HepG2 (cell line): Measurements from ENCODE around the gene SCO1. TPM values are rescaled to one million over a fixed set of nuclear protein-coding genes. Genes with fewer than 3 reads are reported as not detected.
"Not testable (repeated sequence)": the region's sequence is repeated elsewhere in the genome, so short reads cannot be mapped to it uniquely, and the experiment has no call there.

ENCODE experiments used
- ATAC-seq: fragments of 200-7000 bp; cut with Tn5 transposase; 3 replicates; pipeline ENCODE4 v1.9.1; 2020; ENCODE audit warnings: mild to moderate bottlenecking, moderate library complexity
- BruUV-seq: library from RNA; stranded (reverse); fragments of 400-500 nt; replicated peaks from 2 replicates; lab custom pipeline; 2021; lab: Mats Ljungman, UMichigan
- CTCF ChIA-PET: fragments of 300-600 bp; formaldehyde crosslinking; extraction: SDS; loops from one replicate; lab custom pipeline; 2021; ENCODE audit warnings: low total read pairs, inconsistent platforms, low intra/inter-chr PET ratio; lab: Yijun Ruan, JAX
- POLR2A ChIA-PET: fragments of 350-600 bp; sonication (Branson Sonifier 250); formaldehyde crosslinking; loops from one replicate; lab custom pipeline; 2020; ENCODE audit warnings: antibody characterized with exemption, inconsistent platforms; lab: Yijun Ruan, JAX
- DNase-seq: peaks from one replicate; pipeline ENCODE4 v3.0.0-alpha.2; 2015; ENCODE audit warnings: low spot score
- FAIRE-seq: peaks from 3 replicates; lab custom pipeline; 2011; peaks lifted over from hg19 to GRCh38; lab: Jason Lieb, UNC
- H2AFZ ChIP-seq: one replicate; pipeline ENCODE4 v1.6.1; 2011; ENCODE audit warnings: low read length, inconsistent platforms
- H3K27ac ChIP-seq: fragments of 300-600 bp; 3 replicates; pipeline ENCODE4 v1.8.0; 2011; ENCODE audit warnings: mixed run types, mild to moderate bottlenecking, mixed read lengths, low read length, inconsistent platforms; ENCODE audit not compliant: insufficient read depth; ENCODE audit errors: extremely low read length
- H3K27me3 ChIP-seq, 2 experiments: fragments of 200-600 bp in 1 of 2; 2 replicates in 1 of 2; 3 replicates in 1 of 2; pipeline versions ENCODE4 v1.6.0 to v1.8.0; 2011; ENCODE audit warnings: low read length in 2 of 2, mild to moderate bottlenecking in 2 of 2, moderate library complexity in 2 of 2, inconsistent platforms in 1 of 2; ENCODE audit not compliant: insufficient read depth in 2 of 2, control insufficient read depth in 1 of 2
- H3K36me3 ChIP-seq, 2 experiments: fragments of 200-600 bp in 1 of 2; replicated peaks in 1 of 2; 2 replicates in 1 of 2; 3 replicates in 1 of 2; pipeline versions ENCODE4 v1.5.1 to v1.8.0; 2011; ENCODE audit warnings: low read length in 2 of 2, inconsistent platforms in 1 of 2; ENCODE audit not compliant: insufficient read depth in 2 of 2, control insufficient read depth in 1 of 2
- H3K4me1 ChIP-seq: 2 replicates; pipeline ENCODE4 v1.5.1; 2012; ENCODE audit warnings: low read length, inconsistent platforms; ENCODE audit not compliant: insufficient read depth
- H3K4me2 ChIP-seq: 2 replicates; pipeline ENCODE4 v1.6.0; 2011; ENCODE audit warnings: low read depth, low read length, inconsistent platforms
- H3K4me3 ChIP-seq, 3 experiments: fragments of 200-600 bp in 1 of 3; sonication (generic), shearing (Covaris generic) in 1 of 3; replicated peaks in 1 of 3; 2 replicates each; pipeline ENCODE4 v1.5.1; 2011 to 2016; ENCODE audit warnings: low read length in 3 of 3, inconsistent platforms in 2 of 3, low read depth in 2 of 3, mild to moderate bottlenecking in 2 of 3, control low read depth in 1 of 3, mixed read lengths in 1 of 3; ENCODE audit not compliant: insufficient read depth in 1 of 3
- H3K79me2 ChIP-seq: one replicate; pipeline ENCODE4 v1.6.1; 2011; ENCODE audit warnings: low read length, inconsistent platforms; ENCODE audit not compliant: insufficient read depth
- H3K9ac ChIP-seq: 2 replicates; pipeline ENCODE4 v1.6.0; 2011; ENCODE audit warnings: mild to moderate bottlenecking, low read depth, low read length, inconsistent platforms; ENCODE audit not compliant: insufficient read depth
- H3K9me3 ChIP-seq: 2 replicates; pipeline ENCODE4 v1.5.1; 2012; ENCODE audit warnings: mild to moderate bottlenecking, low read length
- H4K20me1 ChIP-seq: 2 replicates; pipeline ENCODE4 v1.6.0; 2011; ENCODE audit warnings: inconsistent platforms, mild to moderate bottlenecking, low read length, moderate library complexity; ENCODE audit not compliant: insufficient read depth
- AKNA ChIP-seq: sonication (generic); formaldehyde crosslinking; IDR thresholded peaks from 2 replicates; pipeline ENCODE4 v1.4.0; 2020; ENCODE audit warnings: missing genetic modification reagents, borderline replicate concordance
- CBX2 ChIP-seq, 2 experiments: fragments of 200-600 bp in 1 of 2; sonication (generic); formaldehyde crosslinking in 1 of 2; IDR thresholded peaks; 2 replicates each; pipeline versions ENCODE4 v1.7.0 to v1.8.1; 2018 to 2022; ENCODE audit warnings: low read depth in 2 of 2, low read length in 1 of 2, mild to moderate bottlenecking in 1 of 2, missing genetic modification reagents in 1 of 2
- DR1 ChIP-seq: sonication (generic); formaldehyde crosslinking; IDR thresholded peaks from 2 replicates; pipeline ENCODE4 v1.8.0; 2021; ENCODE audit warnings: mild to moderate bottlenecking, missing genetic modification reagents, inconsistent platforms
- MAFF ChIP-seq: IDR thresholded peaks from 2 replicates; pipeline ENCODE4 v1.6.1; 2011; ENCODE audit warnings: low read depth, low read length, improper control_type of control experiment
- RARG ChIP-seq: sonication (generic); formaldehyde crosslinking; IDR thresholded peaks from 2 replicates; pipeline ENCODE4 v1.4.0; 2020; ENCODE audit warnings: low read depth, mild to moderate bottlenecking, missing genetic modification reagents
- RFX5 ChIP-seq: IDR thresholded peaks from 2 replicates; pipeline ENCODE4 v1.6.1; 2011; ENCODE audit warnings: low read depth, low read length, improper control_type of control experiment
- WGBS: methylation state at CpG from one replicate; pipeline ENCODE4 v1.1.6; 2017; ENCODE audit warnings: low lambda C conversion rate; 5-methylcytosine and 5-hydroxymethylcytosine counted together
- in situ Hi-C: cut with HindIII; loops from 2 replicates; pipeline ENCODE4 v1.10.0; 2017; ENCODE audit warnings: low pct_unique_long_range_greater_than_20kb; ENCODE audit not compliant: extremely low pct_ligation_motif_present
- intact Hi-C: fragments of 100-400 bp; cut with micrococcal nuclease; formaldehyde crosslinking; loops from one replicate; pipeline ENCODE4 v1.10.0; 2022; ENCODE audit not compliant: unreplicated experiment
- polyA plus RNA-seq, 8 experiments: library from polyadenylated mRNA; depleted of rRNA in 3 of 8; stranded (reverse) in 7 of 8; unstranded in 1 of 8; fragments of >200 nt; fragmentation: Illumina TruSeq in 4 of 8; extraction: Trizol in 4 of 8; gene quantifications; 2 replicates each; pipeline versions ENCODE4 v1.2.1 to v1.2.3, GENCODE V29; 2011 to 2016; ENCODE audit warnings: low read depth in 4 of 8, missing spikeins in 1 of 8, mixed read lengths in 1 of 8; ENCODE audit not compliant: insufficient read depth in 1 of 8
- total RNA-seq, 5 experiments: library from RNA; depleted of rRNA; stranded (reverse); fragments of >200 nt; fragmentation: Illumina TruSeq; extraction: Trizol; gene quantifications; 2 replicates each; pipeline ENCODE4 v1.2.3, GENCODE V29; 2016; ENCODE audit warnings: low read depth in 1 of 5

SCO1 gene
- total and polyA plus RNA-seq, 2 of the 13 experiments (the other 11 are each of a cell fraction or from before 2014, with no cell fraction given) = 11.4 to 50.3 TPM

- H3K4me2 ChIP-seq = no peak overlapping the region
- H3K9ac ChIP-seq = no peak overlapping the region
- intact Hi-C loops (loop anchor here (5.0 kb wide), 1 partner anchor 36 kb away; the partner anchor contains the start of genes ADPRM and SCO1), in situ Hi-C loops (no loop called here)
- 28% methylated on average over 3 of the region's 3 CpGs for WGBS
- no peaks in the 10 kb centered on the region for H3K36me3 ChIP-seq
- TF ChIP-seq RFX5 (no peak), AKNA (CRISPR knock-in tag) (no peak), CBX2 (IDR thresholded peaks at IDR 0.05; ENCODE audit: low read depth, low read length) (no peak), CBX2 (CRISPR knock-in tag; IDR thresholded peaks at IDR 0.05; ENCODE audit: low read depth) (no peak), MAFF (no peak), DR1 (CRISPR knock-in tag) (no peak), RARG (no peak)
- no peak for FAIRE-seq
- ChIA-PET POLR2A (no interaction called here), CTCF (no interaction called here)
- H3K4me3 ChIP-seq = no peak overlapping the region
- no peak overlapping the region for H3K27ac ChIP-seq
- no peak for ATAC-seq
- no TSS peak for BruUV-seq
- H3K4me1 ChIP-seq = peaks cover 30% of the 10 kb centered on the region
- H2AFZ ChIP-seq = no peak overlapping the region
- no peaks in the 10 kb centered on the region for H3K9me3 ChIP-seq
- no peaks in the 10 kb centered on the region for H4K20me1 ChIP-seq
- no peaks in the 10 kb centered on the region for H3K79me2 ChIP-seq
- H3K27me3 ChIP-seq = peaks cover 0 to 4% of the 10 kb centered on the region in 2 experiments; a peak in 1 of 5 replicates
- DNase-seq = no peak
Measured at GRCh38 chr17:10733666-10734065, 36.3 kb upstream of the SCO1 start.

GRCh38 chr17:10732121-10732520, 34.8 kb upstream of the SCO1 start:
- intact Hi-C loops = loop anchor here (5.0 kb wide), 1 partner anchor 35 kb away; the partner anchor contains the start of genes ADPRM and SCO1

More at GRCh38 chr17:10732121-10732520, 34.8 kb upstream of the SCO1 start:
- CTCF ChIA-PET, BruUV-seq, H3K79me2 ChIP-seq, POLR2A ChIA-PET, H3K4me3 ChIP-seq, DNase-seq, H2AFZ ChIP-seq, H4K20me1 ChIP-seq, ATAC-seq, H3K9me3 ChIP-seq, in situ Hi-C loops, H3K27me3 ChIP-seq, H3K36me3 ChIP-seq, H3K27ac ChIP-seq, FAIRE-seq, H3K9ac ChIP-seq, H3K4me2 ChIP-seq: not testable (repeated sequence)
- 78% methylated on average over 5 of the region's 6 CpGs for WGBS
- H3K4me1 ChIP-seq = peaks cover 15% of the 10 kb centered on the region
